ENCODE measurements around the gene MLLT10. TPM values are rescaled to one million over a fixed set of nuclear protein-coding genes. Genes with fewer than 3 reads are reported as not detected.

Gene MLLT10
- total and polyA plus RNA-seq, 8 donors = 39.9 to 55.2 (median 49.2) TPM

GRCh38 chr10:21687266-21688008 is 153.4 kb downstream of the MLLT10 start:
- Histone ChIP-seq H3K27me3 (no peaks in the 10 kb centered on the region), H3K27ac (no peak overlapping the region), H3K9me3 (no peaks in the 10 kb centered on the region), H3K36me3 (peaks cover 0 to 7% of the 10 kb centered on the region in 2 donors), H3K4me1 (no peaks in the 10 kb centered on the region), H3K4me3 (no peak overlapping the region)
- intact Hi-C loops (cut with DNase I) = no loop called here
- ATAC-seq (no peak), DNase-seq (no peak)
- no peak for TF ChIP-seq CTCF (IDR thresholded peaks at IDR 0.05)

DNA sequence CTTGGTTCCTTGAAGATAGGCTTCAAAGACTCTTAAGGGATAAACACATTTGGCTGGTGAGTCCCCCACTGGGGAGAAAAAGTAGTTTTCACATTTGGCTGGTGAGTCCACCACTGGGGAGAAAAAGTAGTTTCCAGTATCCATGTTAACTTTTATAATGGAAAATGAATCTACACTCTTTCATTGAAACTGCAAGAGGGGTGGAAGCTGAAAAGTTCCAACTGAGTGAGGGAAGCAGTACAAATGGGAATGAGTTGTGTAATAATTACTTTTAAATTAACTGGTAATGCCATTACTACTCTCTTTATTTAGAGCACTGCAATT is 153.9 kb downstream of the MLLT10 start:
- no peaks in the 10 kb centered on the region for H3K27me3 ChIP-seq
- ATAC-seq = no peak
- intact Hi-C loops (cut with DNase I) = no loop called here
- H3K27ac ChIP-seq = no peak overlapping the region
- no peak overlapping the region for H3K4me3 ChIP-seq
- no peaks in the 10 kb centered on the region for H3K9me3 ChIP-seq
- H3K36me3 ChIP-seq = peaks cover 0 to 7% of the 10 kb centered on the region in 2 donors
- no peak for TF ChIP-seq CTCF (IDR thresholded peaks at IDR 0.05)
- DNase-seq = peak in 1 of 4 donors; percentile 18
- H3K4me1 ChIP-seq = no peaks in the 10 kb centered on the region

DNA sequence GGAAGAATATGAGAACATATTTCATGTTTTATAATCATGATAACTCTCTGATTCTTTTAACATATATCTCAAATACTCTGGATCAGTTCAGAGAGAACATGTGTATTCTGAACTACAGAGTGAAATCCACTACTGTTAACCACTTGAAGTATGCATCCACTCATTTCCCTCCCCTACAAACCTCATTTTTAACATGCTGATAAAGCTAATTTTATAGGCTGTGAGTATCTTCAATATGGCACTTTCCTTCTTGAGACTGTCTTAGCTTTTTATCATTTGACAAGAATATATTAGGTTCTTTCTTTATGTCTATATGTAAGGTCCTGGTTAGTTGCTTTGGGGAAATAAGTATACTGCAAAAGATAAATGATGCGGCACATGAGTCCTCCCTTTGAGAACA is 154.8 kb downstream of the MLLT10 start:
- no peaks in the 10 kb centered on the region for H3K27me3 ChIP-seq
- no peak for TF ChIP-seq CTCF (IDR thresholded peaks at IDR 0.05)
- H3K9me3 ChIP-seq = no peaks in the 10 kb centered on the region
- intact Hi-C loops (cut with DNase I) = no loop called here
- ATAC-seq (no peak), DNase-seq (no peak)
- H3K4me1 ChIP-seq = no peaks in the 10 kb centered on the region
- H3K27ac ChIP-seq = no peak overlapping the region
- H3K4me3 ChIP-seq = no peak overlapping the region
- peaks cover 0 to 7% of the 10 kb centered on the region in 2 donors for H3K36me3 ChIP-seq

DNA sequence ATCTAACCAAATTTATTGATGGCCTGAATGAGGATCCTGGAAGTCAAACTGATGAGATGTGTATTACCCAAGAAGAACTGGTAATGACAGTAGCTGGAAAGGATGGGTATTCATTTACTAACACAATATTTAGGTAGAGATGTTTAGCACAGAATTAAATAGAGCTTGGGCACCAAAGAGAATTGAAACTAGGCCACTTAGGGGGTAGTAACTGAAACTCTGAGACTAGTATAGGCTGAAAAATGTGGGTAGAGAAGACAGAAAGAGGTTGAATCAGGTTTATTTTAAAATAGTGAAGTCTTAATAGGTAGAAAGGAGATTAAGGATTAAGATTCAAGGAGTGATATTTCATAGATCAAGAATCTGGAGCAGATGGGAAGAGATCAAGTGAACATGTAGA is 155.8 kb downstream of the MLLT10 start:
- Histone ChIP-seq H3K27me3 (no peaks in the 10 kb centered on the region), H3K4me3 (no peak overlapping the region), H3K27ac (no peak overlapping the region), H3K9me3 (no peaks in the 10 kb centered on the region), H3K36me3 (peaks cover 0 to 7% of the 10 kb centered on the region in 2 donors), H3K4me1 (no peaks in the 10 kb centered on the region)
- ATAC-seq = no peak
- intact Hi-C loops (cut with DNase I) = no loop called here
- TF ChIP-seq CTCF (IDR thresholded peaks at IDR 0.05) = no peak
- no peak for DNase-seq

DNA sequence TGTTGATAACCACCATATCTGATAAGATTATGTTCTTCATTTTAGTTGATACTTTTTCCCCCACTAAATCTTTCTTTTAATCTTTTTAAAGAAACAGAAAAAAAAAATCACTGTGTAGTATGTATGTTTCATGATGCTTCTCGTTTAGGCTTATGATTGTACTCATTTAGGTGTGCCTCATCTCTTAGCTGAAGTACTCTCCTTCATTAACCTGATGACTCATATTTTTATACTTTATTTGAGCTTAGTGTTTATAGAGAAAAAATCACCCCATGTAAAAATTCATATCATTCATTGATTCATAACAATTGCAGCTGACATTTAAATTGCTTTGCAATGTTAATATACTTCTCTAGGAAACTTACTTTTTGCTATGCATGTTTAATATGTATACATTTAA is 158.9 kb downstream of the MLLT10 start:
- ATAC-seq = peak; percentile 56
- H3K4me1 ChIP-seq = no peaks in the 10 kb centered on the region
- H3K4me3 ChIP-seq = no peak overlapping the region
- no peak overlapping the region for H3K27ac ChIP-seq
- no peaks in the 10 kb centered on the region for H3K9me3 ChIP-seq
- H3K36me3 ChIP-seq = peaks cover 0 to 7% of the 10 kb centered on the region in 2 donors
- no peak for TF ChIP-seq CTCF (IDR thresholded peaks at IDR 0.05)
- no peak for DNase-seq
- intact Hi-C loops (cut with DNase I) = no loop called here
- H3K27me3 ChIP-seq = no peaks in the 10 kb centered on the region
